Hepatocyte (in vitro differentiated cells): Measurements from ENCODE around the gene DRAM1.

Experiments
- EZH2 ChIP-seq: fragments of 200-600 bp; sonication (generic); IDR thresholded peaks from 2 replicates; pipeline ENCODE4 v1.6.1; 2016; ENCODE audit warnings: antibody characterized with exemption, mild to moderate bottlenecking, borderline replicate concordance
- TF ChIP-seq, protein P1 (sequence below): fragments of 200-600 bp; sonication (generic); IDR thresholded peaks from 2 replicates; pipeline ENCODE4 v1.5.1; 2016; ENCODE audit warnings: antibody characterized with exemption, mild to moderate bottlenecking; ENCODE audit not compliant: poor library complexity

DNA sequence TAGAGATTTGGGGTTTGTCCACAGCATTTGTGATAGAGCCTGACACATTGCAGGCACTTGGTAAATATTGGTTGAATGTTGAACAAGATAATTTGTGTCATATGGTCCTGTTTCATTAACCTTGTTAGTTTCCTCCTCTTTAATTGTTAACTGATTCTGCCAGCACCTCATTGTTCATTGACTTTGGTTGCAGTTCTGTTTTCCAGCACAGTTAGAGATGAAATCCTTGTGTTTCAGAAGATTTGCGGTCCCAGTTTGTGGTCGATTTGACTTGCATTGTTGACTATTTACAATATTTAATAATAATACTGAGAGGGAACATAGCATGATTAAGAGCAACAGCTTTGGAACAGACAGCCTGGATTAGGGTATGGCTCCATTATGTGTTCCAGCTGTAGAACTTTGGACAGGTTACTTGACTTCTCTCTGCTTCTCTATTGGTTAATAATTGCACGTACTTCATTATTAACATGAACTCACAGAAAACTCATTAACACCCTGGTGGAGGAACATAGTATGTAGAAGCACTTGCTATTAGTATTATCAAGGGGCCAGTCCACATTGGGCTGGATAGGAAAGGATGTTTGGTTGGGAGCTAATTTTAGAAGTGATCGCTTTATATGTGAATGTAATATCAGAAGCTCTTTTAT, 8.7 kb downstream of the DRAM1 start:
- TF ChIP-seq, protein P1, sequence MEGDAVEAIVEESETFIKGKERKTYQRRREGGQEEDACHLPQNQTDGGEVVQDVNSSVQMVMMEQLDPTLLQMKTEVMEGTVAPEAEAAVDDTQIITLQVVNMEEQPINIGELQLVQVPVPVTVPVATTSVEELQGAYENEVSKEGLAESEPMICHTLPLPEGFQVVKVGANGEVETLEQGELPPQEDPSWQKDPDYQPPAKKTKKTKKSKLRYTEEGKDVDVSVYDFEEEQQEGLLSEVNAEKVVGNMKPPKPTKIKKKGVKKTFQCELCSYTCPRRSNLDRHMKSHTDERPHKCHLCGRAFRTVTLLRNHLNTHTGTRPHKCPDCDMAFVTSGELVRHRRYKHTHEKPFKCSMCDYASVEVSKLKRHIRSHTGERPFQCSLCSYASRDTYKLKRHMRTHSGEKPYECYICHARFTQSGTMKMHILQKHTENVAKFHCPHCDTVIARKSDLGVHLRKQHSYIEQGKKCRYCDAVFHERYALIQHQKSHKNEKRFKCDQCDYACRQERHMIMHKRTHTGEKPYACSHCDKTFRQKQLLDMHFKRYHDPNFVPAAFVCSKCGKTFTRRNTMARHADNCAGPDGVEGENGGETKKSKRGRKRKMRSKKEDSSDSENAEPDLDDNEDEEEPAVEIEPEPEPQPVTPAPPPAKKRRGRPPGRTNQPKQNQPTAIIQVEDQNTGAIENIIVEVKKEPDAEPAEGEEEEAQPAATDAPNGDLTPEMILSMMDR: no peak
- no peak for TF ChIP-seq EZH2
